A673 (cell line): Measurements from ENCODE around the gene TRDMT1. TPM values are rescaled to one million over a fixed set of nuclear protein-coding genes. Genes with fewer than 3 reads are reported as not detected.

Source experiments
- BruUV-seq: library from RNA; stranded (reverse); fragments of 400-500 nt; replicated peaks from 2 replicates; lab custom pipeline; 2021; lab: Mats Ljungman, UMichigan
- CTCF ChIA-PET: fragments of 300-600 bp; sonication (Branson Sonifier 250); formaldehyde crosslinking; loops from one replicate; lab custom pipeline; 2022; ENCODE audit warnings: antibody characterized with exemption; lab: Charles Lee
- POLR2A ChIA-PET: fragments of 300-600 bp; sonication (Branson Sonifier 250); formaldehyde crosslinking; loops from one replicate; lab custom pipeline; 2022; ENCODE audit warnings: antibody characterized with exemption; ENCODE audit not compliant: low non-redundant PET; lab: Charles Lee
- DNase-seq: peaks from one replicate; pipeline ENCODE4 v3.0.0-alpha.2; 2015; ENCODE audit warnings: low spot score
- H3K27ac ChIP-seq: fragments of 200-600 bp; sonication (generic); 2 replicates; pipeline ENCODE4 v1.5.1; 2016; ENCODE audit warnings: mixed run types, low read depth, mild to moderate bottlenecking, mixed read lengths, antibody characterized with exemption, low read length; ENCODE audit not compliant: poor library complexity, severe bottlenecking
- H3K27me3 ChIP-seq: fragments of 200-600 bp; sonication (generic); replicated peaks from 2 replicates; pipeline ENCODE4 v1.6.1; 2017; ENCODE audit warnings: mixed run types, low read depth, mild to moderate bottlenecking, mixed read lengths, antibody characterized with exemption, low read length; ENCODE audit not compliant: insufficient read depth, poor library complexity
- H3K36me3 ChIP-seq: fragments of 200-600 bp; sonication (generic); 2 replicates; pipeline ENCODE4 v1.6.1; 2016; ENCODE audit warnings: mixed run types, mild to moderate bottlenecking, mixed read lengths, antibody characterized with exemption, low read length; ENCODE audit not compliant: insufficient read depth, poor library complexity, severe bottlenecking
- H3K4me1 ChIP-seq: fragments of 200-600 bp; sonication (generic); 2 replicates; pipeline ENCODE4 v1.6.1; 2017; ENCODE audit warnings: mixed run types, mild to moderate bottlenecking, mixed read lengths, antibody characterized with exemption, low read length; ENCODE audit not compliant: insufficient read depth, poor library complexity, severe bottlenecking
- H3K4me3 ChIP-seq: fragments of 200-600 bp; sonication (generic); 2 replicates; pipeline ENCODE4 v1.5.1; 2016; ENCODE audit warnings: low read depth, mixed run types, mild to moderate bottlenecking, mixed read lengths, low read length; ENCODE audit not compliant: poor library complexity, severe bottlenecking
- H3K9me3 ChIP-seq: fragments of 200-600 bp; sonication (generic); 2 replicates; pipeline ENCODE4 v1.6.1; 2016; ENCODE audit warnings: mixed run types, low read depth, mild to moderate bottlenecking, mixed read lengths, antibody characterized with exemption, low read length; ENCODE audit not compliant: poor library complexity, severe bottlenecking
- CTCF ChIP-seq: fragments of 300-800, 200-600 bp; sonication (generic); conservative IDR thresholded peaks from 2 replicates; pipeline ENCODE4 v1.5.1; 2017; ENCODE audit warnings: low read depth, mild to moderate bottlenecking, antibody characterized with exemption, low read length, moderate library complexity, mixed read lengths
- EZH2 ChIP-seq: fragments of 200-600 bp; sonication (generic); IDR thresholded peaks from 2 replicates; pipeline ENCODE4 v1.6.1; 2017; ENCODE audit warnings: borderline replicate concordance, low read depth, mild to moderate bottlenecking, mixed read lengths, antibody characterized with exemption, low read length; ENCODE audit not compliant: poor library complexity, severe bottlenecking
- intact Hi-C: fragments of 100-400 bp; cut with micrococcal nuclease; formaldehyde crosslinking; loops from one replicate; pipeline ENCODE4 v1.10.0; 2022; ENCODE audit not compliant: unreplicated experiment
- total RNA-seq: library from RNA; stranded (reverse); gene quantifications from 2 replicates; pipeline ENCODE4 v1.2.3, GENCODE V29; 2021

Gene TRDMT1
- total RNA-seq, 1 experiment from 2014 or later = 14.0 TPM

- BruUV-seq = no TSS peak
- ChIA-PET POLR2A (no interaction called here), CTCF (no interaction called here)
- no peak overlapping the region for H3K4me3 ChIP-seq
- H3K4me1 ChIP-seq = peaks cover 3% of the 10 kb centered on the region
- no peak for DNase-seq
- no peak overlapping the region for H3K27ac ChIP-seq
- TF ChIP-seq CTCF (peak; percentile 41), EZH2 (no peak)
- H3K27me3 ChIP-seq = no peaks in the 10 kb centered on the region
- intact Hi-C loops = no loop called here
- H3K36me3 ChIP-seq = no peaks in the 10 kb centered on the region
- no peaks in the 10 kb centered on the region for H3K9me3 ChIP-seq
Observed at GRCh38 chr10:17183110-17183509, 18.4 kb downstream of the TRDMT1 start.

GRCh38 chr10:17181751-17182150, 19.7 kb downstream of the TRDMT1 start:
- TF ChIP-seq CTCF = no peak
- no peak for TF ChIP-seq EZH2
- Histone ChIP-seq H3K4me1 (no peaks in the 10 kb centered on the region), H3K9me3 (no peaks in the 10 kb centered on the region), H3K4me3 (no peak overlapping the region), H3K27ac (no peak overlapping the region), H3K27me3 (no peaks in the 10 kb centered on the region), H3K36me3 (no peaks in the 10 kb centered on the region)
- no TSS peak for BruUV-seq
- CTCF ChIA-PET = no interaction called here
- peak; percentile 45 for DNase-seq
- intact Hi-C loops = no loop called here
- POLR2A ChIA-PET = no interaction called here

- no peak for DNase-seq
Observed at GRCh38 chr10:17181110-17181509, 20.4 kb downstream of the TRDMT1 start.

More at GRCh38 chr10:17181110-17181509, 20.4 kb downstream of the TRDMT1 start:
- POLR2A ChIA-PET = no interaction called here
- CTCF ChIA-PET = no interaction called here
- no peak overlapping the region for H3K4me3 ChIP-seq
- TF ChIP-seq CTCF (no peak), EZH2 (no peak)
- H3K9me3 ChIP-seq = no peaks in the 10 kb centered on the region
- intact Hi-C loops = no loop called here
- no peak overlapping the region for H3K27ac ChIP-seq
- H3K4me1 ChIP-seq = no peaks in the 10 kb centered on the region
- H3K36me3 ChIP-seq = no peaks in the 10 kb centered on the region
- no TSS peak for BruUV-seq
- no peaks in the 10 kb centered on the region for H3K27me3 ChIP-seq
